ENCODE measurements around the gene LAMB1. TPM values are rescaled to one million over a fixed set of nuclear protein-coding genes. Genes with fewer than 3 reads are reported as not detected.
A peak's percentile ranks its signal among the peaks of the same experiment; 100 is the strongest.
"Not testable (repeated sequence)": the region's sequence is repeated elsewhere in the genome, so short reads cannot be mapped to it uniquely, and the experiment has no call there.

The LAMB1 gene
- total RNA-seq, 6 experiments from 2014 or later = 112 to 134 (median 123) TPM

- H3K4me3 Mint-ChIP-seq = no peak overlapping the region
- H3K27ac Mint-ChIP-seq = no peak overlapping the region
- no peak for TF ChIP-seq CTCF (IDR thresholded peaks at IDR 0.05)
- H3K27me3 Mint-ChIP-seq (ENCODE audit: insufficient read depth) = no peaks in the 10 kb centered on the region
- H3K36me3 Mint-ChIP-seq (ENCODE audit: low read depth) = peaks cover 54% of the 10 kb centered on the region
- H3K4me1 Mint-ChIP-seq (ENCODE audit: low read depth) = peaks cover 20% of the 10 kb centered on the region
- no peaks in the 10 kb centered on the region for H3K9me3 Mint-ChIP-seq
- no peak for DNase-seq
Measured at GRCh38 chr7:107909445-107909844, 93.5 kb downstream of the LAMB1 start.

GRCh38 chr7:107907790-107908189 lies 95.2 kb downstream of the LAMB1 start:
- DNase-seq = no peak
- Mint-ChIP-seq H3K27me3 (ENCODE audit: insufficient read depth) (no peaks in the 10 kb centered on the region), H3K36me3 (ENCODE audit: low read depth) (peaks cover 60% of the 10 kb centered on the region), H3K27ac (no peak overlapping the region), H3K4me3 (no peak overlapping the region), H3K9me3 (no peaks in the 10 kb centered on the region), H3K4me1 (ENCODE audit: low read depth) (peaks cover 4% of the 10 kb centered on the region)
- TF ChIP-seq CTCF (IDR thresholded peaks at IDR 0.05) = no peak

GRCh38 chr7:107902381-107902780 lies 100.6 kb downstream of the LAMB1 start:
- H3K4me3 Mint-ChIP-seq = no peak overlapping the region
- H3K9me3 Mint-ChIP-seq = no peaks in the 10 kb centered on the region
- H3K4me1 Mint-ChIP-seq (ENCODE audit: low read depth) = peaks cover 11% of the 10 kb centered on the region
- DNase-seq = no peak
- H3K36me3 Mint-ChIP-seq (ENCODE audit: low read depth) = peaks cover 22% of the 10 kb centered on the region
- no peaks in the 10 kb centered on the region for H3K27me3 Mint-ChIP-seq (ENCODE audit: insufficient read depth)
- no peak overlapping the region for H3K27ac Mint-ChIP-seq
- TF ChIP-seq CTCF (IDR thresholded peaks at IDR 0.05) = no peak

- peaks cover 15% of the 10 kb centered on the region for H3K36me3 Mint-ChIP-seq (ENCODE audit: low read depth)
Measured at GRCh38 chr7:107900496-107901015, 102.4 kb downstream of the LAMB1 start.

GRCh38 chr7:107898997-107899594 lies 103.9 kb downstream of the LAMB1 start:
- Mint-ChIP-seq H3K27ac (no peak overlapping the region), H3K36me3 (ENCODE audit: low read depth) (peaks cover 21% of the 10 kb centered on the region), H3K27me3 (ENCODE audit: insufficient read depth) (no peaks in the 10 kb centered on the region), H3K4me3 (no peak overlapping the region), H3K9me3 (no peaks in the 10 kb centered on the region), H3K4me1 (ENCODE audit: low read depth) (peaks cover 24% of the 10 kb centered on the region)
- no peak for TF ChIP-seq CTCF (IDR thresholded peaks at IDR 0.05)
- no peak for DNase-seq

More at GRCh38 chr7:107900496-107901015, 102.4 kb downstream of the LAMB1 start:
- peaks cover 11% of the 10 kb centered on the region for H3K4me1 Mint-ChIP-seq (ENCODE audit: low read depth)
- H3K27ac Mint-ChIP-seq = peak overlapping the region; percentile 25; the same call in 1 of the 2 replicates
- TF ChIP-seq CTCF (IDR thresholded peaks at IDR 0.05) = no peak
- DNase-seq = no peak
- H3K9me3 Mint-ChIP-seq = no peaks in the 10 kb centered on the region
- H3K27me3 Mint-ChIP-seq (ENCODE audit: insufficient read depth) = no peaks in the 10 kb centered on the region
- no peak overlapping the region for H3K4me3 Mint-ChIP-seq

GRCh38 chr7:107892367-107892741 lies 110.6 kb downstream of the LAMB1 start:
- H3K4me3 Mint-ChIP-seq = peak overlapping the region; percentile 91
- not testable (repeated sequence) for H3K27me3 Mint-ChIP-seq (ENCODE audit: insufficient read depth); DNase-seq; H3K9me3 Mint-ChIP-seq
- H3K27ac Mint-ChIP-seq = peak overlapping the region; percentile 96
- peaks cover 22% of the 10 kb centered on the region for H3K36me3 Mint-ChIP-seq (ENCODE audit: low read depth)
- peaks cover 42% of the 10 kb centered on the region for H3K4me1 Mint-ChIP-seq (ENCODE audit: low read depth)

Measured in HFFc6 (cell line).